CD14-positive monocyte (primary cell): Measurements from ENCODE around the gene NEURL1B. TPM values are rescaled to one million over a fixed set of nuclear protein-coding genes. Genes with fewer than 3 reads are reported as not detected.

Experiments used
- DNase-seq, 3 donors: peaks; one replicate each; pipeline ENCODE4 v3.0.0-alpha.2; 2011 to 2022
- H2AFZ ChIP-seq: 2 replicates; pipeline ENCODE4 v1.6.0; 2012; ENCODE audit warnings: mild to moderate bottlenecking, low read depth, low read length, inconsistent platforms; ENCODE audit not compliant: insufficient read depth, poor library complexity, severe bottlenecking
- H3K27ac ChIP-seq, 2 donors: 1 replicate in 1 of 2; 2 replicates in 1 of 2; pipeline ENCODE4 v1.5.1; 2012 to 2013; ENCODE audit warnings: low read length in 2 of 2, control low read depth in 1 of 2, inconsistent platforms in 1 of 2, low read depth in 1 of 2, mild to moderate bottlenecking in 1 of 2
- H3K27me3 ChIP-seq, 2 donors: one replicate each; pipeline versions ENCODE4 v1.6.0 to v1.6.1; 2011 to 2013; ENCODE audit warnings: low read length in 2 of 2; ENCODE audit not compliant: control insufficient read depth in 2 of 2, insufficient read depth in 2 of 2
- H3K36me3 ChIP-seq, 2 donors: replicated peaks in 1 of 2; 1 replicate in 1 of 2; 2 replicates in 1 of 2; pipeline versions ENCODE4 v1.5.1 to v1.6.1; 2012 to 2013; ENCODE audit warnings: low read length in 2 of 2, control low read depth in 1 of 2, inconsistent platforms in 1 of 2, mild to moderate bottlenecking in 1 of 2; ENCODE audit not compliant: insufficient read depth in 2 of 2, control insufficient read depth in 1 of 2
- H3K4me1 ChIP-seq, 2 donors: 1 replicate in 1 of 2; 2 replicates in 1 of 2; pipeline versions ENCODE4 v1.5.1 to v1.6.1; 2012 to 2013; ENCODE audit warnings: low read length in 2 of 2, control low read depth in 1 of 2, inconsistent platforms in 1 of 2, mild to moderate bottlenecking in 1 of 2, moderate library complexity in 1 of 2; ENCODE audit not compliant: insufficient read depth in 2 of 2, control insufficient read depth in 1 of 2
- H3K4me2 ChIP-seq: replicated peaks from 2 replicates; pipeline ENCODE3; 2012; ENCODE audit warnings: low read length, moderate library complexity, mild to moderate bottlenecking; ENCODE audit not compliant: poor library complexity, severe bottlenecking; ENCODE audit errors: extremely low read depth
- H3K4me3 ChIP-seq, 3 experiments: fragments of 200-600 bp in 1 of 3; sonication (generic) in 1 of 3; replicated peaks in 1 of 3; 1 replicate in 2 of 3; 2 replicates in 1 of 3; pipeline ENCODE4 v1.5.1; 2011 to 2013; ENCODE audit warnings: low read length in 3 of 3, mild to moderate bottlenecking in 3 of 3, control low read depth in 2 of 3, low read depth in 2 of 3, inconsistent platforms in 1 of 3, moderate library complexity in 1 of 3
- H3K79me2 ChIP-seq: 2 replicates; pipeline ENCODE4 v1.6.0; 2012; ENCODE audit warnings: mild to moderate bottlenecking, control low read depth, inconsistent platforms, low read length, moderate library complexity; ENCODE audit not compliant: insufficient read depth
- H3K9ac ChIP-seq: 2 replicates; pipeline ENCODE4 v1.6.0; 2017; ENCODE audit warnings: low read length, mild to moderate bottlenecking; ENCODE audit not compliant: insufficient read depth, poor library complexity, severe bottlenecking
- H3K9me3 ChIP-seq, 2 donors: replicated peaks in 1 of 2; 1 replicate in 1 of 2; 2 replicates in 1 of 2; pipeline versions ENCODE4 v1.5.1 to v1.6.1; 2012 to 2013; ENCODE audit warnings: low read length in 2 of 2, control low read depth in 1 of 2; ENCODE audit not compliant: control insufficient read depth in 1 of 2, insufficient read depth in 1 of 2
- H4K20me1 ChIP-seq: 2 replicates; pipeline ENCODE4 v1.6.0; 2012; ENCODE audit warnings: mild to moderate bottlenecking, low read length, control low read depth, moderate library complexity; ENCODE audit not compliant: insufficient read depth
- H3K27ac Mint-ChIP-seq, 7 donors: one replicate each; pipeline ENCODE4 v1.8.0; 2020; ENCODE audit warnings: mild to moderate bottlenecking in 7 of 7, mixed read lengths in 7 of 7, moderate library complexity in 6 of 7, inconsistent platforms in 2 of 7
- H3K27me3 Mint-ChIP-seq, 3 donors: one replicate each; pipeline ENCODE4 v1.8.0; 2021 to 2022; ENCODE audit warnings: low read depth in 3 of 3, mild to moderate bottlenecking in 3 of 3, mixed read lengths in 3 of 3, moderate library complexity in 3 of 3, inconsistent platforms in 1 of 3
- H3K36me3 Mint-ChIP-seq, 2 donors: one replicate each; pipeline ENCODE4 v1.8.0; 2020; ENCODE audit warnings: mixed read lengths in 2 of 2, inconsistent platforms in 1 of 2, mild to moderate bottlenecking in 1 of 2
- H3K4me1 Mint-ChIP-seq: one replicate; pipeline ENCODE4 v1.8.0; 2020; ENCODE audit warnings: mild to moderate bottlenecking, mixed read lengths
- H3K4me3 Mint-ChIP-seq, 2 donors: one replicate each; pipeline ENCODE4 v1.8.0; 2020; ENCODE audit warnings: mild to moderate bottlenecking in 2 of 2, mixed read lengths in 2 of 2, moderate library complexity in 1 of 2
- H3K9me3 Mint-ChIP-seq, 7 donors: one replicate each; pipeline ENCODE4 v1.8.0; 2020 to 2022; ENCODE audit warnings: mixed read lengths in 7 of 7, mild to moderate bottlenecking in 6 of 7, moderate library complexity in 6 of 7, inconsistent platforms in 2 of 7
- WGBS: methylation state at CpG from one replicate; pipeline ENCODE4 v1.1.5; 2013; ENCODE audit warnings: missing lambda C conversion rate; ENCODE audit not compliant: insufficient coverage; 5-methylcytosine and 5-hydroxymethylcytosine counted together
- intact Hi-C, 2 donors: fragments of 100-400 bp; cut with micrococcal nuclease; formaldehyde crosslinking; loops; one replicate each; pipeline versions ENCODE4 v1.15.0 to v1.15.1; 2023
- polyA plus RNA-seq, 3 donors: library from polyadenylated mRNA; depleted of rRNA in 1 of 3; unstranded in 2 of 3; stranded (reverse) in 1 of 3; fragments of 300-500 nt in 2 of 3; fragments of >200 nt in 1 of 3; fragmentation: Illumina TruSeq in 2 of 3; gene quantifications; 1 replicate in 2 of 3; 2 replicates in 1 of 3; pipeline ENCODE4 v1.2.3, GENCODE V29; 2012 to 2021
- TF ChIP-seq, protein P1 (sequence below): fragments of 200-600 bp; IDR thresholded peaks from one replicate; pipeline ENCODE4 v1.8.0; 2022; ENCODE audit warnings: antibody characterized with exemption, mild to moderate bottlenecking

NEURL1B gene
- polyA plus RNA-seq, 3 donors: 0.01 TPM; not detected in 2

DNA sequence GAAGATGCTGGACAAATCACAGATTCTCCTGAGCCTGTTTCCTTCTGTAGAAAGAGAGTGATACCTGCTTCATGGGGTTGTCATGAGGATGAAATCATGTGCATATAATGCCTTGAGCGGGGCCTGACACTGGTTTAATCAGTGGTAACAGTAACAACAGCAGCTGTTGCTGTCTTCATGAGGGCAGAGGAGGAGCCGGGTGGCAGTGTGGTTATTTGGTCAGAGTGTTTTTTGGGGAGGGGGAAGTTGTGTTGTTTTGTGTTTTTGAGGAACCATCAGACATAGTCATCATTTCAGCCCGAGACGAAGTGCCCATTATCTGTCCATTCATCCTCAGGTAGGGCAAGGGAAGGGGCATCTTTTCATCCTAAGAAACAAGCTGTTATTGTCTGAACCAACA is 44.0 kb downstream of the NEURL1B start:
- Histone ChIP-seq H3K4me1 (peaks cover 0 to 4% of the 10 kb centered on the region in 2 donors), H3K36me3 (no peaks in the 10 kb centered on the region), H3K9me3 (peaks cover 0 to 9% of the 10 kb centered on the region in 2 donors), H3K9ac (no peak overlapping the region), H3K4me2 (no peak overlapping the region), H2AFZ (no peak overlapping the region), H3K27ac (no peak overlapping the region), H3K79me2 (no peaks in the 10 kb centered on the region), H4K20me1 (no peaks in the 10 kb centered on the region), H3K27me3 (peaks cover 0 to 7% of the 10 kb centered on the region in 2 donors), H3K4me3 (no peak overlapping the region)
- peaks cover 6 to 11% (median 11%) of the 10 kb centered on the region in 3 donors for H3K27me3 Mint-ChIP-seq
- H3K9me3 Mint-ChIP-seq: peaks cover 7 to 13% (median 10%) of the 10 kb centered on the region in 7 donors
- no peak for DNase-seq
- 72% methylated on average over 4 of the region's 4 CpGs for WGBS
- peaks cover 4 to 15% of the 10 kb centered on the region in 2 donors for H3K36me3 Mint-ChIP-seq
- peaks cover 19% of the 10 kb centered on the region for H3K4me1 Mint-ChIP-seq
- H3K27ac Mint-ChIP-seq: no peak overlapping the region
- intact Hi-C loops: no loop called here
- no peak overlapping the region for H3K4me3 Mint-ChIP-seq
- TF ChIP-seq, protein P1, sequence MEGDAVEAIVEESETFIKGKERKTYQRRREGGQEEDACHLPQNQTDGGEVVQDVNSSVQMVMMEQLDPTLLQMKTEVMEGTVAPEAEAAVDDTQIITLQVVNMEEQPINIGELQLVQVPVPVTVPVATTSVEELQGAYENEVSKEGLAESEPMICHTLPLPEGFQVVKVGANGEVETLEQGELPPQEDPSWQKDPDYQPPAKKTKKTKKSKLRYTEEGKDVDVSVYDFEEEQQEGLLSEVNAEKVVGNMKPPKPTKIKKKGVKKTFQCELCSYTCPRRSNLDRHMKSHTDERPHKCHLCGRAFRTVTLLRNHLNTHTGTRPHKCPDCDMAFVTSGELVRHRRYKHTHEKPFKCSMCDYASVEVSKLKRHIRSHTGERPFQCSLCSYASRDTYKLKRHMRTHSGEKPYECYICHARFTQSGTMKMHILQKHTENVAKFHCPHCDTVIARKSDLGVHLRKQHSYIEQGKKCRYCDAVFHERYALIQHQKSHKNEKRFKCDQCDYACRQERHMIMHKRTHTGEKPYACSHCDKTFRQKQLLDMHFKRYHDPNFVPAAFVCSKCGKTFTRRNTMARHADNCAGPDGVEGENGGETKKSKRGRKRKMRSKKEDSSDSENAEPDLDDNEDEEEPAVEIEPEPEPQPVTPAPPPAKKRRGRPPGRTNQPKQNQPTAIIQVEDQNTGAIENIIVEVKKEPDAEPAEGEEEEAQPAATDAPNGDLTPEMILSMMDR: no peak

DNA sequence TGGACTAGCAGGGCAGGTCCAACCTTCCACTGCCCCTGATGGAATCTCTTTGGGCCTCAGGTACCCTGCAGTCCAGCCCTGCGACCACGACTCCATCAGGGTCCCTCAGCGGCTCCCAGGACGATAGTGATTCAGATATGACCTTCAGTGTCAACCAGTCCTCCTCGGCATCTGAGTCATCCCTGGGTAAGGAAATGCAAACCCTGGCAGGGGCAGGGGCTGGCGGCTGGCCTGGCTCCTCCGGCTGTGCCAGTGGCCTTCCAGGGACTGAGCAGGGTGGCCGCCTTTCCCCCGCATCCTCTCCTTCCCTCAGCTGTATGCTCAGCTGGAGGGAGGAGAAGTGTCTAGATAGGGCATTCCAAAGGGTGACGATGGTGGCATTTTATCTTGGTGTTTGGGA is 45.0 kb downstream of the NEURL1B start:
- 95% methylated on average over 5 of the region's 10 CpGs for WGBS
- peaks cover 3 to 10% (median 5%) of the 10 kb centered on the region in 7 donors for H3K9me3 Mint-ChIP-seq
- H3K4me3 ChIP-seq: no peak overlapping the region
- H3K4me1 Mint-ChIP-seq: peaks cover 15% of the 10 kb centered on the region
- intact Hi-C loops: no loop called here
- H3K4me3 Mint-ChIP-seq: no peak overlapping the region
- no peaks in the 10 kb centered on the region for H3K36me3 ChIP-seq
- no peak overlapping the region for H3K27ac Mint-ChIP-seq
- no peak overlapping the region for H3K4me2 ChIP-seq
- TF ChIP-seq, protein P1: no peak
- H2AFZ ChIP-seq: no peak overlapping the region
- H3K79me2 ChIP-seq: no peaks in the 10 kb centered on the region
- H3K36me3 Mint-ChIP-seq: peaks cover 4 to 15% of the 10 kb centered on the region in 2 donors
- no peak for DNase-seq
- H4K20me1 ChIP-seq: no peaks in the 10 kb centered on the region
- H3K4me1 ChIP-seq: peaks cover 0 to 4% of the 10 kb centered on the region in 2 donors
- no peak overlapping the region for H3K27ac ChIP-seq
- H3K9me3 ChIP-seq: peaks cover 0 to 3% of the 10 kb centered on the region in 2 donors
- peaks cover 0 to 7% of the 10 kb centered on the region in 2 donors for H3K27me3 ChIP-seq
- peaks cover 6 to 11% (median 11%) of the 10 kb centered on the region in 3 donors for H3K27me3 Mint-ChIP-seq
- H3K9ac ChIP-seq: no peak overlapping the region
